Neural progenitor cell (in vitro differentiated cells): ENCODE measurements around the gene PPFIA1. TPM values are rescaled to one million over a fixed set of nuclear protein-coding genes. Genes with fewer than 3 reads are reported as not detected.

Experiments
- DNase-seq: peaks from one replicate; pipeline ENCODE4 v3.0.0-alpha.2; 2016; ENCODE audit warnings: low spot score
- H2AFZ ChIP-seq: fragments of 200-600 bp; sonication (generic); replicated peaks from 2 replicates; pipeline ENCODE4 v1.6.1; 2016; ENCODE audit warnings: antibody characterized with exemption
- H3F3A ChIP-seq: fragments of 200-600 bp; sonication (generic); 2 replicates; pipeline ENCODE4 v1.6.1; 2016; ENCODE audit warnings: antibody characterized with exemption, low read depth
- H3K27ac ChIP-seq: fragments of 200-600 bp; sonication (generic); 2 replicates; pipeline ENCODE4 v1.5.1; 2016; ENCODE audit warnings: mild to moderate bottlenecking
- H3K27me3 ChIP-seq: fragments of 200-600 bp; sonication (generic); 2 replicates; pipeline ENCODE4 v1.6.1; 2016; ENCODE audit warnings: mild to moderate bottlenecking, moderate library complexity
- H3K36me3 ChIP-seq: fragments of 200-600 bp; sonication (generic); 2 replicates; pipeline ENCODE4 v1.5.1; 2016
- H3K4me1 ChIP-seq: fragments of 200-600 bp; sonication (generic); 2 replicates; pipeline ENCODE4 v1.6.1; 2016; ENCODE audit warnings: mixed run types
- H3K4me2 ChIP-seq: fragments of 200-600 bp; sonication (generic); 2 replicates; pipeline ENCODE4 v1.6.1; 2016
- H3K4me3 ChIP-seq: fragments of 200-600 bp; sonication (generic); 2 replicates; pipeline ENCODE4 v1.5.1; 2016
- H3K79me2 ChIP-seq: fragments of 200-600 bp; sonication (generic); 2 replicates; pipeline ENCODE4 v1.6.1; 2016; ENCODE audit warnings: low read depth
- H3K9ac ChIP-seq: fragments of 200-600 bp; sonication (generic); 2 replicates; pipeline ENCODE4 v1.6.1; 2016
- H3K9me3 ChIP-seq: fragments of 200-600 bp; sonication (generic); 2 replicates; pipeline ENCODE4 v1.5.1; 2016; ENCODE audit warnings: low read depth
- H4K20me1 ChIP-seq: fragments of 200-600 bp; sonication (generic); 2 replicates; pipeline ENCODE4 v1.6.1; 2016; ENCODE audit warnings: low read depth
- H3K27ac Mint-ChIP-seq: 3 replicates; pipeline ENCODE4 v1.8.0; 2021; ENCODE audit warnings: mixed read lengths
- H3K27me3 Mint-ChIP-seq: 2 replicates; pipeline ENCODE4 v1.8.0; 2022; ENCODE audit warnings: low read depth, mild to moderate bottlenecking, inconsistent platforms, moderate library complexity, mixed read lengths; ENCODE audit not compliant: insufficient read depth
- H3K36me3 Mint-ChIP-seq: 3 replicates; pipeline ENCODE4 v1.8.0; 2021; ENCODE audit warnings: mixed read lengths
- H3K4me1 Mint-ChIP-seq: 3 replicates; pipeline ENCODE4 v1.8.0; 2021; ENCODE audit warnings: mixed read lengths
- H3K4me3 Mint-ChIP-seq: 3 replicates; pipeline ENCODE4 v1.8.0; 2021; ENCODE audit warnings: mild to moderate bottlenecking, moderate library complexity, mixed read lengths
- H3K9me3 Mint-ChIP-seq: 3 replicates; pipeline ENCODE4 v1.8.0; 2020; ENCODE audit warnings: mixed read lengths
- CTCF ChIP-seq: fragments of 200-600 bp; sonication (generic); IDR thresholded peaks from 2 replicates; pipeline ENCODE4 v1.5.1; 2017; ENCODE audit warnings: antibody characterized with exemption, mild to moderate bottlenecking
- EZH2 ChIP-seq: fragments of 200-600 bp; sonication (generic); IDR thresholded peaks from 2 replicates; pipeline ENCODE4 v1.6.1; 2017; ENCODE audit warnings: antibody characterized with exemption, mild to moderate bottlenecking, moderate library complexity
- EZH2phosphoT487 ChIP-seq: fragments of 200-600 bp; sonication (generic); IDR thresholded peaks from 2 replicates; pipeline ENCODE4 v1.6.1; 2017; ENCODE audit warnings: antibody characterized with exemption
- total RNA-seq: library from RNA; depleted of rRNA; stranded (reverse); fragments of >200 nt; gene quantifications from 2 replicates; pipeline ENCODE4 v1.2.3, GENCODE V29; 2015; ENCODE audit warnings: low replicate concordance

PPFIA1 gene
- total RNA-seq, 1 donor from 2014 or later, result 42.6 TPM

GRCh38 chr11:70304208-70304603 is 33.7 kb downstream of the PPFIA1 start:
- H3K9me3 ChIP-seq, result no peaks in the 10 kb centered on the region
- H3K4me1 ChIP-seq, result no peaks in the 10 kb centered on the region
- H3F3A ChIP-seq, result no peaks in the 10 kb centered on the region
- no peak overlapping the region for H3K4me3 ChIP-seq
- Mint-ChIP-seq H3K4me1 (peaks cover 17% of the 10 kb centered on the region), H3K36me3 (peaks cover 14% of the 10 kb centered on the region), H3K27ac (no peak overlapping the region), H3K9me3 (no peaks in the 10 kb centered on the region), H3K27me3 (no peaks in the 10 kb centered on the region), H3K4me3 (no peak overlapping the region)
- H3K27ac ChIP-seq, result no peak overlapping the region
- no peak for TF ChIP-seq CTCF
- no peak for TF ChIP-seq EZH2
- no peak for TF ChIP-seq EZH2phosphoT487
- H3K36me3 ChIP-seq, result no peaks in the 10 kb centered on the region
- H3K9ac ChIP-seq, result no peak overlapping the region
- H4K20me1 ChIP-seq, result peaks cover 38% of the 10 kb centered on the region
- DNase-seq, result no peak
- H2AFZ ChIP-seq, result no peak overlapping the region
- peaks cover 92% of the 10 kb centered on the region for H3K79me2 ChIP-seq
- no peak overlapping the region for H3K4me2 ChIP-seq
- no peaks in the 10 kb centered on the region for H3K27me3 ChIP-seq

GRCh38 chr11:70305501-70305900 is 35.0 kb downstream of the PPFIA1 start:
- H3K27ac ChIP-seq, result no peak overlapping the region
- no peak overlapping the region for H2AFZ ChIP-seq
- H3K4me2 ChIP-seq, result no peak overlapping the region
- no peaks in the 10 kb centered on the region for H3K27me3 ChIP-seq
- no peaks in the 10 kb centered on the region for H3K9me3 ChIP-seq
- H3K4me1 Mint-ChIP-seq, result peaks cover 17% of the 10 kb centered on the region
- no peak overlapping the region for H3K27ac Mint-ChIP-seq
- no peak overlapping the region for H3K4me3 ChIP-seq
- peaks cover 91% of the 10 kb centered on the region for H3K79me2 ChIP-seq
- no peaks in the 10 kb centered on the region for H3K36me3 ChIP-seq
- DNase-seq, result no peak
- H3K9me3 Mint-ChIP-seq, result no peaks in the 10 kb centered on the region
- H3F3A ChIP-seq, result no peaks in the 10 kb centered on the region
- peaks cover 18% of the 10 kb centered on the region for H3K36me3 Mint-ChIP-seq
- TF ChIP-seq CTCF (no peak), EZH2phosphoT487 (no peak), EZH2 (no peak)
- H3K4me1 ChIP-seq, result no peaks in the 10 kb centered on the region
- H4K20me1 ChIP-seq, result peaks cover 39% of the 10 kb centered on the region
- H3K4me3 Mint-ChIP-seq, result no peak overlapping the region
- H3K9ac ChIP-seq, result no peak overlapping the region
- H3K27me3 Mint-ChIP-seq, result no peaks in the 10 kb centered on the region

GRCh38 chr11:70306586-70307033 is 36.1 kb downstream of the PPFIA1 start:
- Histone ChIP-seq H3K4me3 (no peak overlapping the region), H3K4me1 (no peaks in the 10 kb centered on the region), H3F3A (no peaks in the 10 kb centered on the region), H3K36me3 (no peaks in the 10 kb centered on the region), H3K9ac (no peak overlapping the region), H3K79me2 (peaks cover 91% of the 10 kb centered on the region), H3K27ac (no peak overlapping the region), H2AFZ (no peak overlapping the region), H3K27me3 (no peaks in the 10 kb centered on the region), H4K20me1 (peaks cover 34% of the 10 kb centered on the region), H3K4me2 (no peak overlapping the region), H3K9me3 (no peaks in the 10 kb centered on the region)
- Mint-ChIP-seq H3K27ac (no peak overlapping the region), H3K4me1 (peaks cover 18% of the 10 kb centered on the region), H3K9me3 (no peaks in the 10 kb centered on the region), H3K4me3 (no peak overlapping the region), H3K36me3 (peaks cover 25% of the 10 kb centered on the region), H3K27me3 (no peaks in the 10 kb centered on the region)
- DNase-seq, result no peak
- TF ChIP-seq EZH2 (no peak), CTCF (no peak), EZH2phosphoT487 (no peak)
